Measurements from ENCODE around the gene RPS5. TPM values are rescaled to one million over a fixed set of nuclear protein-coding genes. Genes with fewer than 3 reads are reported as not detected.

Gene RPS5
- total RNA-seq, 1 donor = 1,183 TPM

GRCh38 chr19:58361900-58362271 is 25.2 kb upstream of the RPS5 start:
- no peak for DNase-seq (ENCODE audit: low read depth)
- TF ChIP-seq CTCF (IDR thresholded peaks at IDR 0.05; ENCODE audit: insufficient read depth, low read depth, low read length) = peak; percentile 8
- H3K4me3 ChIP-seq (ENCODE audit: low read depth, low read length) = peak overlapping the region; percentile 75

- H3K4me3 ChIP-seq (ENCODE audit: low read depth, low read length) = peak within 1 kb of the TSS; percentile 75
- peak; percentile 0 for TF ChIP-seq CTCF (IDR thresholded peaks at IDR 0.05; ENCODE audit: insufficient read depth, low read depth, low read length)
- DNase-seq (ENCODE audit: low read depth) = peak; percentile 97
These were observed 24.6 kb upstream of the RPS5 start, which contains the start of gene ZNF497 for GRCh38 chr19:58362272-58362994. Gene ZNF497, minus strand, starts transcription at chr19:58362751. Its CDS starts 5,116 bp downstream, at chr19:58357635.

GRCh38 chr19:58364146-58364545 is 22.9 kb upstream of the RPS5 start:
- DNase-seq (ENCODE audit: low read depth) = no peak
- TF ChIP-seq CTCF (IDR thresholded peaks at IDR 0.05; ENCODE audit: insufficient read depth, low read depth, low read length) = no peak

GRCh38 chr19:58366585-58367430 is 20.3 kb upstream of the RPS5 start:
- no peak overlapping the region for H3K4me3 ChIP-seq (ENCODE audit: low read depth, low read length)
- no peak for TF ChIP-seq CTCF (IDR thresholded peaks at IDR 0.05; ENCODE audit: insufficient read depth, low read depth, low read length)
- DNase-seq (ENCODE audit: low read depth) = no peak

More at GRCh38 chr19:58364146-58364545, 22.9 kb upstream of the RPS5 start:
- no peak overlapping the region for H3K4me3 ChIP-seq (ENCODE audit: low read depth, low read length)

- no peak for DNase-seq (ENCODE audit: low read depth)
- H3K4me3 ChIP-seq (ENCODE audit: low read depth, low read length) = no peak overlapping the region
These were observed 19.2 kb upstream of the RPS5 start for GRCh38 chr19:58367698-58368454.

More at GRCh38 chr19:58367698-58368454, 19.2 kb upstream of the RPS5 start:
- TF ChIP-seq CTCF (IDR thresholded peaks at IDR 0.05; ENCODE audit: insufficient read depth, low read depth, low read length) = no peak

Data from fibroblast of villous mesenchyme (primary cell).